Measurements from ENCODE around the gene ZPR1. TPM values are rescaled to one million over a fixed set of nuclear protein-coding genes. Genes with fewer than 3 reads are reported as not detected.

Gene ZPR1
- total and polyA plus RNA-seq, 2 donors (not counting 1 experiment from before 2014, with no cell fraction given) = 17.9 to 63.1 TPM

DNA sequence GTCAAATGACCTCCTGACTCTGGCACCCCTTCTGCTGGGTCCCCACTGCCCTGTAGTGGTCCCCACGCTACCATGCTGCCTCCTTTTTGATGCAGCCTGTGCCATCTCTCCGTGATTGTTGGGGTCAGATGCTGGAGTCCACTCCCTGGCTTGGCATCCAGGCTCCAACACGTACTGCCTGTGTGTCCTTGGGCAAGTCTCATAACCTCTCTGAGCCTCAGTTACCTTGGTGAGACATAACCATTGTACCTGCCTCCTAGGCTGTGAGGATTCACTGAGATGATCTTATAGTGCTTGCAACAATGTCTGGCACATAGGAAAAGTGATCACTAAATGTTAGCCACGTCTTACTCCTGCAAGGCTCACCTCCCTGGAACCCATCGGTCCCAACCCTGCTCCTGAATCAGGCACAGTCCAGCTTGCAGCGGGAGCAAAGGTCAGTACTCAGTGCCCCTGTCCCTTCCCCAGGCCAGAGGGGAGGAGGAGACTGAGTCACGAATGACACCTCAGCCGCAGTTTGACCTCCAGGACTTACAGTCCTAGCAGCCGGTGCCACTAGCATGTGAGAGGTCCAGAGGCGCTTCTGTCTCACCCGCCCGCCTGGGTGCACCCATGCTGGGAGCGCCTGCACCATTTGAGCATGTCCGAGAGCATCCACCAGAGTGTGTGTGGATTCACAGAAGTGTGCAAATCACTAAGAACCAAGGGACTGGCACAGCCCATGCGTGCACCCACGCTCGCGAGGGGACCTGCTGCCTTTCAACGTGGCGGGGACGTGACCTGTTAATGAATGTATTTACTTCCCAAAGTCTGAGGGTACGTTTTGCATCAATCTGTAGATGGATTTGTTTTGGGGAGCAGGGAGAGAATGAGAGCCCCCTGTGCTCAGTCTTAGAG, 38.3 kb upstream of the ZPR1 start:
- WGBS (ENCODE audit: insufficient coverage) = 92% methylated on average over 20 of the region's 22 CpGs
- Histone ChIP-seq H3K4me3 (ENCODE audit: control extremely low read depth in 1 of 5, extremely low read depth in 1 of 5, insufficient read depth in 1 of 5, low read depth in 2 of 5, low read length in 4 of 5) (no peak overlapping the region), H3K9me3 (ENCODE audit: control extremely low read depth in 1 of 3, control insufficient read depth in 2 of 3, insufficient read depth in 1 of 3, low read length in 2 of 3) (no peaks in the 10 kb centered on the region), H3K27me3 (replicated peaks in 1 of 4; ENCODE audit: control extremely low read depth in 1 of 4, control insufficient read depth in 3 of 4, insufficient read depth in 4 of 4, low read length in 3 of 4) (peaks cover 0 to 2% (median 0%) of the 10 kb centered on the region in 4 experiments), H3K36me3 (replicated peaks in 1 of 2; ENCODE audit: control extremely low read depth in 1 of 2, control insufficient read depth in 1 of 2, extremely low read depth in 1 of 2, insufficient read depth in 2 of 2, low read length in 1 of 2) (no peaks in the 10 kb centered on the region), H3K4me2 (replicated peaks; ENCODE audit: low read depth, low read length, poor library complexity, severe bottlenecking) (no peak overlapping the region), H3K27ac (ENCODE audit: low read length in 2 of 2) (no peak overlapping the region), H2AFZ (ENCODE audit: insufficient read depth, low read depth, low read length, poor library complexity, severe bottlenecking) (no peak overlapping the region), H3K9ac (ENCODE audit: low read length) (no peak overlapping the region), H3K4me1 (ENCODE audit: control insufficient read depth in 2 of 2, insufficient read depth in 2 of 2, low read length in 2 of 2) (no peaks in the 10 kb centered on the region), H4K20me1 (ENCODE audit: control insufficient read depth, insufficient read depth, low read length, poor library complexity, severe bottlenecking) (no peaks in the 10 kb centered on the region), H3K79me2 (ENCODE audit: control insufficient read depth, insufficient read depth, low read length) (no peaks in the 10 kb centered on the region)
- DNase-seq = no peak
- ATAC-seq (ENCODE audit: low read depth) = no peak
- Mint-ChIP-seq H3K27me3 (no peaks in the 10 kb centered on the region), H3K4me1 (no peaks in the 10 kb centered on the region), H3K27ac (no peak overlapping the region), H3K9me3 (ENCODE audit: insufficient read depth) (no peaks in the 10 kb centered on the region), H3K4me3 (no peak overlapping the region)
- POLR2A ChIA-PET = no interaction called here
- CTCF ChIA-PET = no interaction called here
- intact Hi-C loops (cut with micrococcal nuclease) = no loop called here
- no peak for TF ChIP-seq CTCF (IDR thresholded peaks at IDR 0.05)
- no peak for TF ChIP-seq EZH2 (IDR thresholded peaks at IDR 0.05; ENCODE audit: borderline replicate concordance, insufficient read depth, low read depth, low read length, poor library complexity, severe bottlenecking)

DNA sequence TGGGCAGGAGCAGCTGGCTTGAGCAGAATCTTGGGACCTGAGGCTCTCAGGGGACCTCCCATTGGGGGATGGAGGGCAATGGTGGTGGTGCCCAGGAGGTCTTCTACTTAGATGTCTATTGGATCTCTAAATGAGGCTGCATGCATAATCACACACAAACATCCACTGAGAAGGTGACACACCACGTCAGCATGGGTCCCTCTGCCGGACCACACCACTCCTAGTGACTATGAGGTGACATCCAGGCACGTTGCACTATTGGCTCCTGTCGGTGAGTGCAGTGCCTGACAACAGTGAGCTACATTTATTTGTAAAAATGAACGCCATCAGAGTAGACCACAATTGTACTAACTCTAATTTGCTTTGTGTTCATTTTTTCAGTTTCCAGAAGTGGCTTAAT, 37.6 kb upstream of the ZPR1 start:
- no peak for DNase-seq
- Histone ChIP-seq H3K79me2 (ENCODE audit: control insufficient read depth, insufficient read depth, low read length) (no peaks in the 10 kb centered on the region), H2AFZ (ENCODE audit: insufficient read depth, low read depth, low read length, poor library complexity, severe bottlenecking) (no peak overlapping the region), H3K4me2 (replicated peaks; ENCODE audit: low read depth, low read length, poor library complexity, severe bottlenecking) (no peak overlapping the region), H3K4me1 (ENCODE audit: control insufficient read depth in 2 of 2, insufficient read depth in 2 of 2, low read length in 2 of 2) (no peaks in the 10 kb centered on the region), H3K27ac (ENCODE audit: low read length in 2 of 2) (no peak overlapping the region), H3K36me3 (replicated peaks in 1 of 2; ENCODE audit: control extremely low read depth in 1 of 2, control insufficient read depth in 1 of 2, extremely low read depth in 1 of 2, insufficient read depth in 2 of 2, low read length in 1 of 2) (no peaks in the 10 kb centered on the region), H3K9me3 (ENCODE audit: control extremely low read depth in 1 of 3, control insufficient read depth in 2 of 3, insufficient read depth in 1 of 3, low read length in 2 of 3) (no peaks in the 10 kb centered on the region), H3K9ac (ENCODE audit: low read length) (no peak overlapping the region), H4K20me1 (ENCODE audit: control insufficient read depth, insufficient read depth, low read length, poor library complexity, severe bottlenecking) (no peaks in the 10 kb centered on the region), H3K4me3 (ENCODE audit: control extremely low read depth in 1 of 5, extremely low read depth in 1 of 5, insufficient read depth in 1 of 5, low read depth in 2 of 5, low read length in 4 of 5) (no peak overlapping the region), H3K27me3 (replicated peaks in 1 of 4; ENCODE audit: control extremely low read depth in 1 of 4, control insufficient read depth in 3 of 4, insufficient read depth in 4 of 4, low read length in 3 of 4) (peaks cover 0 to 2% (median 0%) of the 10 kb centered on the region in 4 experiments)
- Mint-ChIP-seq H3K4me1 (no peaks in the 10 kb centered on the region), H3K27ac (no peak overlapping the region), H3K4me3 (no peak overlapping the region), H3K27me3 (no peaks in the 10 kb centered on the region), H3K9me3 (ENCODE audit: insufficient read depth) (no peaks in the 10 kb centered on the region)
- intact Hi-C loops (cut with micrococcal nuclease) = no loop called here
- CTCF ChIA-PET = no interaction called here
- no peak for ATAC-seq (ENCODE audit: low read depth)
- TF ChIP-seq CTCF (IDR thresholded peaks at IDR 0.05) (no peak), EZH2 (IDR thresholded peaks at IDR 0.05; ENCODE audit: borderline replicate concordance, insufficient read depth, low read depth, low read length, poor library complexity, severe bottlenecking) (no peak)
- 90% methylated on average over 3 of the region's 5 CpGs for WGBS (ENCODE audit: insufficient coverage)
- POLR2A ChIA-PET = no interaction called here
